Activated CD4-positive, alpha-beta T cell treated with anti-CD3 and anti-CD28 coated beads, Interleukin-10, Interleukin-2, amounts not matched to agents 100 ng/mL and 50 ng/mL, durations not matched to agents 16 hours and 8 hours (primary cell): ENCODE data around the gene STAT4.

Source experiments
- DNase-seq: peaks from one replicate; pipeline ENCODE4 v3.0.0-alpha.2; 2020

The STAT4 gene

GRCh38 chr2:191041418-191042161 lies 109.2 kb downstream of the STAT4 start:
- DNase-seq: no peak

GRCh38 chr2:191039616-191040015 lies 111.2 kb downstream of the STAT4 start:
- no peak for DNase-seq

- no peak for DNase-seq
Observed at GRCh38 chr2:191038741-191039140, 112.1 kb downstream of the STAT4 start.

- DNase-seq: peak; percentile 84
Observed at GRCh38 chr2:191038241-191038725, 112.5 kb downstream of the STAT4 start.

GRCh38 chr2:191037351-191037750 lies 113.4 kb downstream of the STAT4 start:
- DNase-seq: no peak

GRCh38 chr2:191036363-191036762 lies 114.4 kb downstream of the STAT4 start:
- DNase-seq: no peak

GRCh38 chr2:191032588-191033429 lies 118.0 kb downstream of the STAT4 start:
- DNase-seq: no peak

- no peak for DNase-seq
Observed at GRCh38 chr2:191031256-191031655, 119.5 kb downstream of the STAT4 start.

GRCh38 chr2:191030521-191031154 lies 120.2 kb downstream of the STAT4 start:
- peak; percentile 81 for DNase-seq

- peak; percentile 66 for DNase-seq
Observed at GRCh38 chr2:191029280-191029950, 121.4 kb downstream of the STAT4 start.

- DNase-seq: no peak
Observed at GRCh38 chr2:191026377-191026776, 124.4 kb downstream of the STAT4 start.

- peak; percentile 40 for DNase-seq
Observed at GRCh38 chr2:191025135-191025534, 125.7 kb downstream of the STAT4 start.

- DNase-seq: peak; percentile 74
Observed at GRCh38 chr2:191023235-191023679, 127.5 kb downstream of the STAT4 start.

- peak; percentile 79 for DNase-seq
Observed at GRCh38 chr2:191020742-191021381, 129.9 kb downstream of the STAT4 start.

- DNase-seq: peak; percentile 97
Observed at GRCh38 chr2:191020221-191020741, 130.5 kb downstream of the STAT4 start.

- no peak for DNase-seq
Observed at GRCh38 chr2:191019376-191019775, 131.4 kb downstream of the STAT4 start.

GRCh38 chr2:191018643-191019119 lies 132.1 kb downstream of the STAT4 start:
- DNase-seq: peak; percentile 66

- no peak for DNase-seq
Observed at GRCh38 chr2:191018048-191018447, 132.7 kb downstream of the STAT4 start.

- no peak for DNase-seq
Observed at GRCh38 chr2:191015831-191016230, 135.0 kb downstream of the STAT4 start.

- peak; percentile 61 for DNase-seq
Observed at GRCh38 chr2:191015239-191015638, 135.6 kb downstream of the STAT4 start.

- DNase-seq: peak; percentile 50
Observed at GRCh38 chr2:191014653-191015020, 136.2 kb downstream of the STAT4 start.
